NCI-H510A treated with DMSO at 0.1 percent for 48 hours (cell line): ENCODE measurements around the gene PERM1.
A peak's percentile ranks its signal among the peaks of the same experiment; 100 is the strongest.
"Not testable (repeated sequence)": the region's sequence is repeated elsewhere in the genome, so short reads cannot be mapped to it uniquely, and the experiment has no call there.

Experiments
- DNase-seq: peaks from one replicate; lab custom pipeline; 2025; lab: John Stamatoyannopoulos, UW

Gene PERM1, protein sequence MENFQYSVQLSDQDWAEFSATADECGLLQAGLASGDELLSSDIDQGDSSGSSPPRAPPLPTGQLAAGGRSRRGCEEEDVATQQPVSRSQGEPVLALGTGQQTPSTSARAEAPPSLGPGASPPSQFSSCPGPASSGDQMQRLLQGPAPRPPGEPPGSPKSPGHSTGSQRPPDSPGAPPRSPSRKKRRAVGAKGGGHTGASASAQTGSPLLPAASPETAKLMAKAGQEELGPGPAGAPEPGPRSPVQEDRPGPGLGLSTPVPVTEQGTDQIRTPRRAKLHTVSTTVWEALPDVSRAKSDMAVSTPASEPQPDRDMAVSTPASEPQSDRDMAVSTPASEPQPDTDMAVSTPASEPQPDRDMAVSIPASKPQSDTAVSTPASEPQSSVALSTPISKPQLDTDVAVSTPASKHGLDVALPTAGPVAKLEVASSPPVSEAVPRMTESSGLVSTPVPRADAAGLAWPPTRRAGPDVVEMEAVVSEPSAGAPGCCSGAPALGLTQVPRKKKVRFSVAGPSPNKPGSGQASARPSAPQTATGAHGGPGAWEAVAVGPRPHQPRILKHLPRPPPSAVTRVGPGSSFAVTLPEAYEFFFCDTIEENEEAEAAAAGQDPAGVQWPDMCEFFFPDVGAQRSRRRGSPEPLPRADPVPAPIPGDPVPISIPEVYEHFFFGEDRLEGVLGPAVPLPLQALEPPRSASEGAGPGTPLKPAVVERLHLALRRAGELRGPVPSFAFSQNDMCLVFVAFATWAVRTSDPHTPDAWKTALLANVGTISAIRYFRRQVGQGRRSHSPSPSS

GRCh38 chr1:981955-982558, at the start of gene PERM1:
Gene PERM1, minus strand, starts transcription at chr1:982093. Its CDS starts 1,064 bp downstream, at chr1:981029.
- no peak for DNase-seq

- DNase-seq, result not testable (repeated sequence)
Measured at GRCh38 chr1:1030867-1031658, 49.2 kb upstream of the PERM1 start.

GRCh38 chr1:1027791-1028190, 45.9 kb upstream of the PERM1 start:
- DNase-seq, result no peak

GRCh38 chr1:1026599-1027413, 44.9 kb upstream of the PERM1 start:
- DNase-seq, result no peak

GRCh38 chr1:1025730-1026129, 43.8 kb upstream of the PERM1 start:
- DNase-seq, result no peak

DNA sequence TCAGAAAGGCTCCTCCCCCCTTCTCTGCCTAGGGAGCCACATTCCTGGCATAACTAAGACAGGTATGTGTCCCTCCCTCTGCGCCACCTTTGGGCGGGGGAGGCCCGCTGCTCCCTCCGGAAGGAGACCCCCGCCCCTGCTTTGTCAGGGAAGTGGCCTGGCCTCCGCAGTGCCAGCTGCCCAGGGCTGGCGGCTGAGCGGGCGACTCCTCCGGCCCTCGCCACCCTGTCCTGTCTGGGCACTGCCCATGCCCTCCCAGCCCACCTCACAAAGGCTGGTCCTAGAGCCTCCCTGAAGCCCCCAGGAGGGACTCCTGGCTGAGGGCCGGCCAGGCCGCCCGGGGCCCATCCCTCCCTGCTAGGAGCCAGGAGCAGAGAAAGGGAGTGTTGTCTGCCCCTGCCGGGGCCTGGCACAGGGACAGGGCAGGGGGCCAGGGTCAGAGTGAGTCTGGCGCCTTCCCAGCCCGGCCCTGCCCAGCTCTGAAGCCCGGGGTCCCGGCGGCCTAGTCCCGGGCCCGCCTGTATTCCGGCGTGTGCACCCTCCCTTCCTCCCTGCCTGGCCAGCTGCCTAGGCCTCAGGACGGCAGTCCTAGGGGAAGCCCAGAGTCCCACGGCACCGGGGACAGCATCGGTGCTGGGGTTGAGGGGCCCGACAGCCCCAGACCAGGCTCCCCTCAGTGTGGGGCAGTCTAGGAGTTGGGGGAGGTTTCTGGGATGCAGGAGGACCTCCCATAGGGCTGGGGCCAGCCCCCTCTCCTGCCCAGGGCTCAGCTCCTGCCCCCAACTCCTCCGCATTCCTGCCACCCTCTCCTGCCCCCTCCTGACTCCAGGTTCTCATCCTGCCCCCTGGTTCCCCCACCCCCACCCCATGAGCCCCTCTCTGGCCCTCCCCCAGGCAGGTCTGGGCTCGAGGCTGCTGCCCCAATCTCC, 43.1 kb upstream of the PERM1 start:
- DNase-seq, result no peak

DNA sequence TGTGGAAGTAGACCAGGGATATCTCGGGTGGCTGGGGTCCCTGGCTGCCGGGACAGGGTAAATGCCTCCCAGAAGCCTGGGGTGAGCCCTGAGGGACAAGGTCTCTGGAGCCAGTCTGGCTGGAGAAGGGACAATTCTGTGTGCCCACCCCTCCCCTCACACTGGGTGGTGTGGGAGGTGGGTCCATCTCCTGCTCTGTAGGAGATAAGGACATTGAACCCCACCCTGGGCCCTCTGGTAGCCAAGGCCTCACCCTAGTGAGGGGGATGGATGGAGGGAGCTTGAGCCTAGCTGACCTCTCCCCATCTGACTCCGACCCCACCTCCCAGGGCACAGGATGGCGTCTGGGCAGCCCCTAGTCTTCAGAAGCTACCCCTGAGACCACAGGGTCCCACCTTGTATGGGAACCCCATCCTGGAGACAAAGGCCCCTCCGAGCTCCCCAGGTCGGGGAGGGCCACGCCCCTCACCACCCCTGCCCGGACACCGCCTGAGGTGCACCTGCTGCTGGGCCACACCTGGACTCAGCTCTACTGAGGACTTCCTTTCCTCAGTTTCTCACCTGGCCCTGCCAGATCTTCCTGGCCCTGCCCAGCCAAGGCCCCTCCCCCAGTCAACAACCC, 42.4 kb upstream of the PERM1 start:
- no peak for DNase-seq

GRCh38 chr1:1023700-1024099, 41.8 kb upstream of the PERM1 start:
- DNase-seq, result no peak

DNA sequence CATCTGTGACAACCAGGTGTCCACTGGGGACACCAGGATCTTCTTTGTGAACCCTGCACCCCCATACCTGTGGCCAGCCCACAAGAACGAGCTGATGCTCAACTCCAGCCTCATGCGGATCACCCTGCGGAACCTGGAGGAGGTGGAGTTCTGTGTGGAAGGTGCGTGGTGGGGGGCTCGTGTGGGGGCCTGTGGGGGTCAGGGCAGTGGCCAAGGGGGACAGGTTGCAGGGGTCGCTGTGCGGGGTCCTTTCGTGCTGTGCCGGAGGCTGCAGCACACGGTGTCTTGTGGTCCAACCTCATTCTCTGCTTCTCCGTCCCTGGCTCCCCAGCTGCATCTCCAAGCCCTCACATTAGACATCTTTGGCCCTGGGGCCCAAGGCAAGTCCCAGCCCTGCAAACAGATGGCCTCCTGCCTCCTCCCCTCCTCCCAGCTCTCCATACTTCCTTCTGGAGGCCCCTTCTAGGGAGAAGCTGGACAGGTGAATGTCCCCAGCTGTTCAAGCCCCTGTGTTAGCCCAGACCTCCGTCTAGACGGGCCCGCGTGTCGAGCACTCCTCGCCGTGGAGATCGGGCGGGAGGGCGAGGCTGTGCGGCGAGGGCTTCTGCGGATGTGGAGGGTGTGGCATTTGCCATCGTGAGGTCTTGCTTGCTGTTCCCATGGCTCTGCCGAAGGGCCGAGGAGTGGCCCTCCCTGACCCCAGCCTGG, 40.6 kb upstream of the PERM1 start:
- no peak for DNase-seq

DNA sequence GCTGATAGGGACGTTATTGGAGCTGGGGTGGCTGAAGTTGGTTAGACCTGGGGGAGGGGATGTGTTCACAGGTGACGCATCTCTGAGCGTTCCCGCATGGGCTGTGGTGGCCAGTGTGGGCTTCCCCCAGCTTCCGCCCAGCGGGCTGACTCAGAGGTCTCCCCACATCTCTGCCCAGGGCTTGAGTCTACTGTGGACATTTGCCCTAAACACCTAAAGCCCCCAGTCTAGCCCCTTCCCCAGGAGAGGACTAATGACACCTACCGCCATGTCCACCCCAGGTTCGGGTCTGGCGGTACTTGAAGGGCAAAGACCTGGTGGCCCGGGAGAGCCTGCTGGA, 40.0 kb upstream of the PERM1 start:
- no peak for DNase-seq

DNA sequence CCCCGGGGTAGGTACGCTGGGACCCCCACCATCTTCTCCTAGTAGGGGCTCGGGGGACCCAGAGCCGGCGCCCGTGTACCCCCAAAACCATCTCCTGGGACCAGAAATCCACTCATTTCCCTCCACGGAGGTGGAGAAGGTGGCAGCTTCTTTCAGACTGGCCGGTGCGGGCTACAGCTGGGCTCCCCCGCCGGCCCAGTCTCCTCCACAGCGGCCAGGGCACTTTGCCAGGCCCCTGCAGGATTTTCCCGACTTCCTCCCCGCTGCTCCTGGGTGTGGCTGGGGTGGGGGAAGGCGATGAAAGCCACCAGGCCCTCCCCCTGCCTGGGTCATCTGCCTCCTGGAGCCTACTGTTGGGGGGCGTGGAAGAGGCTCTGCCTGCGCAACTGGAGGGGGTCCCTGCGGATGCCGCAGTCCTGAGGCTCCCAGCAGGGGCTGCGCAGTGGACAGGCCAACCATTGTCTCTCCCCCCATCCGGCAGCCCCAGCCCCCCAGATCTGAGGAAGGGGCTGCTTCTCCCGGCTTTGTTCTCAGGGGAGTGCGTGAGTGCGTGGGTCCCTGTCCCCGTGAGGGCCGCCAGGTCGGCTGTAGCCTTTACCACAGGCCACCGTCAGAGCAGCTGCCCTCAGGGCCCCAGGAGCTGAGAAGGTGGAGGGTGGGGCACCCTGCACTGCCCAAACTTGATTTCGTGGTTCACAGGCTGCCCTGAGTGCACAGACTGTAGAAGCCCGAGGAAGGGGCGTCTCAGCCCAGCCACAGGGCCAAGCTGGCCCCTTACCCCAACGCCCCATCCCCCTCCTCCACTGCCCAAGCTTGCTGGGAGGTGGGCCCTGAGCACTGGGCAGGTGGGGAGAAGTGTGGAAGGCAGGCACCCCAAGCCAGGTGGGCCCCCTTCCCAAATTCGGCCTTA, 39.4 kb upstream of the PERM1 start:
- no peak for DNase-seq

DNA sequence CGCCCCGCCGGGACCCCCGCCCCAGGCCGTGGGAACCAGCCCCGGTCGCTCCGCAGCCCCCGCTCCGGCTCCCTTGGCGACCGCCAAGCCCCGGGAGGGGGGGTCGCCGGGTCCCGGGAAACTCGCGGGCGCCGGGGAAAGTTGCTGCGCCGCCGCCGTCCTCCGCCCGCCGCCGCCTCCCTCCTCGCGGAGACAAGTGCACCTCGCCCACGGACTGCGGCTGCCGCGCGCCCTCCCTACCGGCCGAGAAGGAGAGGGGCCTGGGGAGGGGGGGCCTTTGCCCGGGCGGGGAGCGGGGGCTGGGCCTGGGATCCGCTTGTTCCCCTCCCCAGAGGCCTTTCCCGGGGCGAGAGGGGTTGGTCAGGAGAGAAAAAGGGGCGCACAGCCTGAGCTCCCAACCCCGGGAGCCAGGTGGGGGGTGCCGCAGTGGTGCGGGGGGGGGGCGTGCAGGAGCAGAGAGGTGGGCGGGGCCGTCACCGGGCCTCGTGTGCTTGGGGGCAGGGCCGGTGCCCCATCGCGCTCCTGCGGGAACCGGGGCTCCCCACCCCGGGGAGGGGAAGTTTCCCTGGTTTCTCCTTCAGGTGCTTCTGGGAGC, 38.6 kb upstream of the PERM1 start:
- DNase-seq, result no peak

GRCh38 chr1:1020000-1020404, 38.1 kb upstream of the PERM1 start, which contains the start of gene AGRN:
Gene AGRN, plus strand, starts transcription at chr1:1020120. Its CDS starts 53 bp downstream, at chr1:1020173.
- DNase-seq, result no peak

DNA sequence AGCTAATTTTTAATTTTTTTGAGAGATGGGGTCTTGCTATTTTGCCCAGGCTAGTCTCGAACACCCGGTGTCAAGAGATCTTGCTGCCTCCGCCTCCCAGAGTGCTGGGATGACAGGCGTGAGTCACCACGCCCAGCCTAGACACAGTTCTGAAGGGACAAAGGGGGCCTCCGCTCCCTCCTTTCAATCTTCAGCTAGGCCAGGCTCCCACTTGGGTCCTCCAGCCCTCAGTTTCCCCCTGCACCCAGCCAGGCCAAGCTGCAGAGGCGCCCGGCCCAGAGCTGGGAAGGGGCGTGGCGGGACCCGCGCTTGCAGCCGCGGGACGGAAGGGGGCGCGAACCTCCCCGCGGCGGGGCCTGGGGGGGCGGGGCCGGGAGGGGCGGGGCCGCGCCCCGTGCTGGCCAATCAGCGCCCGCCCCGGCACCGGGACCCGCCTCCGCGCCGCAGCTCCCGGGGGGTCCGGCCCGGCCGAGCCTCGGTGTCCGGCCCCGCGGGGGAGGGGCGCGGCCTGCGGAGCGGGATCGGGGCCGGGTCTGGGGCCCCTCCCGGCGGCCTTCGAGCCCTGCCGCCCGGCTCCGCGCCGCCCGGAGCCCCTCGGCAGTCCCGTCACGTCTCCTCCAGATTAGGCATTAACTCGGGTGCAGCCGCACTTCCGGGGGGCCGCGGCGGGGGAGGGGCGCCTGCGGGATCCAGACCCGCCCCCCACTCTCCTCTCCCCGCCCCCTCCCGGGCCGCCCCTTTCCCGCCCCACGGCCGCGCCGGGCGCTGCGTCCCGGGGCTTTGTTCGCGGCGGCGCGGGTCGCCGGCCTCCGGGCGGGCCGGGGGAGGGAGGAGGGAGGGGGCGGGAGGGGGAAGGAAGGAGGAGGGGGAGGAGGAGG, 37.5 kb upstream of the PERM1 start:
- DNase-seq, result peak; percentile 79

GRCh38 chr1:1018321-1018685, 36.4 kb upstream of the PERM1 start:
- not testable (repeated sequence) for DNase-seq
